Fibroblast of the aortic adventitia (primary cell): ENCODE results near the gene DBN1. TPM values are rescaled to one million over a fixed set of nuclear protein-coding genes. Genes with fewer than 3 reads are reported as not detected.

ENCODE experiments used
- DNase-seq: peaks from one replicate; pipeline ENCODE4 v3.0.0-alpha.2; 2010; ENCODE audit warnings: low read depth
- H3K4me3 ChIP-seq: 2 replicates; pipeline ENCODE4 v1.5.1; 2011; ENCODE audit warnings: low read depth, mild to moderate bottlenecking, control low read depth, low read length, moderate library complexity
- CTCF ChIP-seq: IDR thresholded peaks from 2 replicates; pipeline ENCODE4 v1.5.1; 2011; ENCODE audit warnings: mild to moderate bottlenecking, low read length, control low read depth, inconsistent platforms; ENCODE audit not compliant: insufficient read depth
- total RNA-seq: library from RNA; depleted of rRNA; stranded (reverse); fragments of >200 nt; gene quantifications from 2 replicates; pipeline ENCODE4 v1.2.3, GENCODE V29; 2012; ENCODE audit warnings: low replicate concordance

DBN1 gene
- total RNA-seq = 151 and 188 TPM in 2 replicates

GRCh38 chr5:177473443-177474001, at the start of gene DBN1:
Gene DBN1, minus strand, starts transcription at chr5:177473634. Its CDS starts 113 bp downstream, at chr5:177473521.
- peak; percentile 43 for DNase-seq
- peak within 1 kb of the TSS; percentile 90 for H3K4me3 ChIP-seq
- TF ChIP-seq CTCF = no peak

GRCh38 chr5:177520916-177521513, 47.6 kb upstream of the DBN1 start:
- H3K4me3 ChIP-seq = no peak overlapping the region
- no peak for DNase-seq
- TF ChIP-seq CTCF = no peak

- DNase-seq = no peak
- no peak for TF ChIP-seq CTCF
- no peak overlapping the region for H3K4me3 ChIP-seq
Measured at GRCh38 chr5:177520271-177520670, 46.8 kb upstream of the DBN1 start.

- no peak for TF ChIP-seq CTCF
- no peak overlapping the region for H3K4me3 ChIP-seq
- no peak for DNase-seq
Measured at GRCh38 chr5:177519463-177520235, 46.2 kb upstream of the DBN1 start.

GRCh38 chr5:177516601-177517568, 43.5 kb upstream of the DBN1 start, which contains the start of gene DDX41:
Gene DDX41, minus strand, starts transcription at chr5:177516961. Its CDS starts 16 bp downstream, at chr5:177516945.
- peak; percentile 5 for TF ChIP-seq CTCF
- H3K4me3 ChIP-seq = peak within 1 kb of the TSS; percentile 99
- DNase-seq = peak; percentile 99

- no peak for TF ChIP-seq CTCF
- DNase-seq = no peak
- H3K4me3 ChIP-seq = peak overlapping the region; percentile 99
Measured at GRCh38 chr5:177515580-177515979, 42.1 kb upstream of the DBN1 start.
